Measurements from ENCODE around the gene KCNK4.

Gene KCNK4

GRCh38 chr11:64269540-64270220 lies 21.4 kb upstream of the KCNK4 start:
- DNase-seq = peak; percentile 100

GRCh38 chr11:64275031-64275800 lies 15.9 kb upstream of the KCNK4 start:
- no peak for DNase-seq

- no peak for DNase-seq
Measured at GRCh38 chr11:64275841-64276240, 15.3 kb upstream of the KCNK4 start.

- DNase-seq = no peak
Measured at GRCh38 chr11:64276653-64277431, 14.3 kb upstream of the KCNK4 start.

GRCh38 chr11:64278576-64279190 lies 12.4 kb upstream of the KCNK4 start:
- DNase-seq = no peak

- DNase-seq = no peak
Measured at GRCh38 chr11:64281957-64282770, 8.9 kb upstream of the KCNK4 start.

- no peak for DNase-seq
Measured at GRCh38 chr11:64283092-64283491, 8.0 kb upstream of the KCNK4 start.

- peak; percentile 88 for DNase-seq
Measured at GRCh38 chr11:64284048-64284961, 6.8 kb upstream of the KCNK4 start, which contains the start of gene BAD. Gene BAD (minus strand): TSS chr11:64284665. CDS start chr11:64284368, 297 bp downstream.

- peak; percentile 57 for DNase-seq
Measured at GRCh38 chr11:64284962-64285884, 5.9 kb upstream of the KCNK4 start, which contains the start of gene GPR137. Gene GPR137 (plus strand): TSS chr11:64285848. CDS start chr11:64286525, 677 bp downstream.

GRCh38 chr11:64285885-64286800 lies 5.0 kb upstream of the KCNK4 start:
- peak; percentile 1 for DNase-seq

- DNase-seq = no peak
Measured at GRCh38 chr11:64286801-64287159, 4.3 kb upstream of the KCNK4 start.

GRCh38 chr11:64287676-64288352 lies 3.3 kb upstream of the KCNK4 start:
- DNase-seq = no peak

GRCh38 chr11:64288353-64288750 lies 2.8 kb upstream of the KCNK4 start:
- DNase-seq = no peak

- DNase-seq = no peak
Measured at GRCh38 chr11:64289002-64289564, 2.0 kb upstream of the KCNK4 start.

GRCh38 chr11:64290352-64291261 lies 495 bp upstream of the KCNK4 start:
- no peak for DNase-seq

GRCh38 chr11:64291752-64292459 lies 804 bp downstream of the KCNK4 start:
- DNase-seq = no peak

Measured in MV-4-11 (cell line).